Stimulated activated CD4-positive, alpha-beta T cell treated with anti-CD3 and anti-CD28 coated beads, Interleukin-2, amount 100 ng/mL, for 24 hours (primary cell): ENCODE results near the gene INTU.

Experiments used
- DNase-seq, 2 donors: peaks; one replicate each; pipeline ENCODE4 v3.0.0-alpha.2; 2020

INTU gene

DNA sequence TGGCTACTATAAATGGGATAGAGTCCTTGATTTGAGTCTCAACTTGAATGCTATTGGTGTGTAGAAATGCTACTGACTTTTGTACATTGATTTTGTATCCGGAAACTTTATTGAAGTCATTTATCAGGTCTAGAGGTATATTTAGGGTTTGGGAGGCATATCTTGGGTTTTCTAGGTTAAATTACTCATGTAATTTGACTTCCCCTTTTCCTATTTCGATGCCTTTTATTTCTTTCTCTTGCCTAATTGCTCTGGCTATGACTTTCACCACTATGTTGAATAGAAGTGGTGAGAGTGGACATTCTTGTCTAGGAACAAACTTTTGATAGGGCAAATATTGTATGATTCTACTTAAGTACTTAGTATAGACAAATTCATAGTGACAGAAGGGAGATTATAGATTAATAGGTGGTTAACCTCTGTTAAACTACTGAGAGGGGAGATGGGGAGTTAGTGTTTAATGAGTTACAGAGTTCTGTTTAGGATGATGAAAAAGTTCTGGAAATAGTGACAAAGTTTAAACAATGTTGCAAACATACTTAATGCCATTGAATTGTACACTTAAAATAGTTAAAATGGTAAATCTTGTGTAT is 126.6 kb downstream of the INTU start:
- DNase-seq, result no peak

DNA sequence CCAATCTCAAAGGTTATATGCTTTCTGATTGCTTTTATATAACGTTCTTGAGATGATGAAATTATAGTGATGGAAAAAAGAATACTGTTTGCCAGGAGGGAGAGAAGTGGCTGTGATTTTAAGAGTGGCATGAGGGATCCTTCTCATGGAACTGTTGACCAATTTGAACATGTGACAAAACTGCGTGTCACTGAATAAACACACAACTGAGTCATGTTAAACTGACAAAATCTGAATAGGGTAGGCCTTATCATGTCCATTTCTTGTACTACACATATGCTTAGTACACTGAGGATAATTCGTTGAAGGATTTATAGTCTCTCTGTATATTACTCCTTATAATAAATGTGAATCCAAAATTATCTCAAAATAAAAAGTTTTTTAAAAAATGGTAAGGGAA is 127.1 kb downstream of the INTU start:
- no peak for DNase-seq

DNA sequence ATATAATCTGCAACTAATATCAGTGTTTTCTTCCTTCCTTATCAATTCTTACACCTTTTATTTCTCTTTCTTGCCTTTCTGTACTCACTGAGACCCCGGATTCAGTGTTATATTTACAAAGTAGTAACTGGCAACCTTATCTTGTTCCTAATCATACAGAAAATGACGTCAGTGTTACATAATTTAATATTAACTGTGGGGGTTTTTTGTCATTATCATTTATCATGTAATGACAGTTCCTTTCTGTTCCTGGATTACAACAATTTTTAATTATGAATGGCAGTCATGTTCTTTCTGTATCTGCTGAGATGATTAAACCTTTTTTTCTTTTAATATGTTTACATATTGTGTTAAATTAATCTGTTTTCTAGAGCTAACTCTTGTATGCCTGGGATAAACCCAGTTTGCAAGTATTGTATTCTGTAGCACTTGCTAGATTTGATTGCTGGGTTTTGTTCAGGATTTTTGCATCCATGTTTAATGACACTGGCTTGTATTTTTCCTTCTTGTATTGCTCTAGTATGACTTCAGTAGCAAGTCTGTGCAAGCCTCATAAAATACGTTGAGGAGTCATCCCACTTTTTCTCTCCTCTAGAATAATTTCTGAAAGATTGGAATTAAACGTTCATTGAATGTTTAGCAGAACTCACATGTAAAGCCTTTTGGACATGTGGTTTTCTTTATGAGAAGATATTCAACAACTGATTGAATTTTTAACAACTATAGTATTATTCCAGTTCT is 138.9 kb downstream of the INTU start:
- no peak for DNase-seq

DNA sequence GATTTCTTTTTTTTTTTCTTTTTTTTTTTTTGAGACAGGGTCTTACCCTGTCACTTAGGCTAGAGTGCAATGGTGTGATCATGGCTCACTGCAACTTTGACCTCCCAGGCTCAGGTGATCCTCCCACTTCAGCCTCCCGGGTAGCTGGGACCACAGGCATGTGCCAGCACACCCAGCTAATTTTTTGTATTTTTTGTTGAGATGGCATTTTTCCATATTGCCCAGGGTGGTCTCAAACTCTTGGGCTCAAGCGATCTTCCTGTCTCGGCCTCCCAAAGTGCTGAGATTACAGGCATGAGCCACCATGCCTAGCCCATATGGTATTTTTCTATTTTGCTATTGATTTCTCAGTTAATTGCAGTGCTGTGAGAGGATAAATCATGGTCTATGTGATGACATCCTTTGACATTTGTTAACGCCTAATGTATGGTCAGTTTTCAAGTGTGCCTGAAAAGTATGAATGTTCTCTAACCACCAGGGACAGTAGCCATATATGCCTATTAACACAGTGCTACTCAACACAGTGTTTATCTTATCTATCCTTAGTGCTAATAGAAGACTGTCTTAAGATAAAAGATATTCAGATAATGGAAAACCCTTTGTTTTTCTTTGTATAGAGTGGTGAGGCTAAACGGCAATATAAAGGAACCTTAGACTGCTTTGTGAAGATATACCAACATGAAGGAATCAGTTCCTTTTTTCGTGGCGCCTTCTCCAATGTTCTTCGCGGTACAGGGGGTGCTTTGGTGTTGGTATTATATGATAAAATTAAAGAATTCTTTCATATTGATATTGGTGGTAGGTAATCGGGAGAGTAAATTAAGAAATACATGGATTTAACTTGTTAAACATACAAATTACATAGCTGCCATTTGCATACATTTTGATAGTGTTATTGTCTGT is 140.3 kb downstream of the INTU start:
- DNase-seq, result no peak

DNA sequence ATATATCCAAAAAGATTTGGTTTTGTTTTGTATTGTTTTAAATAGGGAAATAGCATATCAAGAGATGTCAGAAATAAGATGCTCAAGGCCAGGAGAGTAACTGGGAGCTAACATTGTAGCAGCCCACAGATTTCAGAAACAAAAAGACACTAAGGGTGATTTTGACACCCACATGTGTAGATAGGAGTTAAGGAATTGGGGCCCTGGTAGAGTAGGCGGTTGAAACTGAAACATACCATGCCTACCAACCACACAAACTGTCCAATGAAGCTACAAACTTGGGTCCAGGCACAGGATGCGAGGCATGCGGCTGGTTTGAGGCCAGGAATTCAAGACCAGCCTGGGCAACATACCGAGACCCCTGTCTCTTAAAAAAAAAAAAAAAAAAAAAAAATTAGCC is 143.1 kb downstream of the INTU start:
- DNase-seq, result no peak
